ENCODE results near the gene PRKCB.
"Not testable (repeated sequence)": the region's sequence is repeated elsewhere in the genome, so short reads cannot be mapped to it uniquely, and the experiment has no call there.

The PRKCB gene

DNA sequence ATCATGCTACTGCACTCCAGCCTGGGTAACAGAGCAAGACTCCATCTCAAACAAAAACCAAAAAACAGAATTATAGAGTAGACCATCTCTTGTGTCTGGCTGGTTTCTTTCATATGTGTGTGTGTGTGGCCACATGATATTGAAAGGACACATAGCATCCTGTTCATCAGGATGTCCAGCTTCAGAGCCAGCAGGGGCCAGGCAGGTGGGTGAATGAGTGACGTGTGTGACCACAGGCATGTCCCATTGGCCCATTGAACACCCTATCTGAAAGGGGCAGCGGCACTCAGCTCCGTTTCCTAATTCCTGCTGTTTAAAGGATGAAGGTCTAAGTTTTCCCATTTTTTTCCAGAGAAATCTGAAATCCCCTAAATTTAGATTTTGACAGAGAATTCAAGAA is 174.2 kb downstream of the PRKCB start:
- DNase-seq (ENCODE audit: low read depth) = no peak

DNA sequence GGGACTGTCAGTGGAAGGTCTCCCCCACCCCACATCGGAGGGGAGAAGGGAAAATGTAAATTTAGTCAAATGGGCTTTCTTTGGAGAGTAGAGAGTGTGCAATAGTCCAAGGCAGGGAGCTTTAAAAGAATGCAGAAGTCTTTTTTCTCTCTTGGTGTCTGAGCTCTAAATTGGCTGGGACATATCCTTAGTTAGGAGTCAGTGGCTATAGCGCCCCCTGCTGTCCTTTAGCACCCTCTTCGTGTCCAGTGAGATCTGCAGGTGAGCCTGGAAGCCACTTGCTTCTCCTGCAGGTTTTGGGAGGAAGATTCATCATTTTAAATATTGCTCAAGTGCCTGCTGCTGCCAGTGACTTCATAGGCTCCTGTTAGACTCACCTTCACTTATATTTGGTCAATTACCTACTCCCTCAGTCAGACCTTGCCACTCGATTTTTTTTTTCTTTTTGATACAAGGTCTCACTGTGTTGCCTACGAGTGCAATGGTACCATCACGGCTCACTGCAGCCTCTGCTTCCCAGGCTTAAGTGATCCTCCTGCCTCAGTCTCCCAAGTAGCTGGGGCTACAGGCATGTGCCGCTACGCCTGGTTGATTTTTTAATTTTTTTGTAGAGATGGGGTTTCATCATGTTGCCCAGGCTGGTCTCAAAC is 174.8 kb downstream of the PRKCB start:
- DNase-seq (ENCODE audit: low read depth) = peak; percentile 70

DNA sequence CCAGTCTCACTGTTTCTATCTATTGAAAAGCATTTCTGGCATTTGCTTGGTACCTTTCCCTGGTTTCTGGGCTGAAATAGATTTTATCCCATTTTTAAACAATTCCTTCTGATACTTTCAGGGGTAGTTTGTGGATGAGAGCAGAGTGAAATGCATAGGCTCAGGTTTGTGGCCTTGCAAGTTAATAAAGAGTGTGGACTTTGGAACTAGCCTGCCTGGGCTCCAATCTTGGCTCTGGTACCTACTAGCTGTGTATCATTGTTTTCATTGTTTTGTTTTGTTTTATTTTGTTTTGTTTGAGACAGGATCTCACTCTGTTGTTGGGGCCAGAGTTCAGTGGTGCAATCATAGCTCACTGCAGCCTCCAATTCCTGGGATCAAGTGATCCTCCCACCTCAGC is 175.5 kb downstream of the PRKCB start:
- DNase-seq (ENCODE audit: low read depth) = no peak

- no peak for DNase-seq (ENCODE audit: low read depth)
These were observed 177.4 kb downstream of the PRKCB start for GRCh38 chr16:24013054-24013636.

GRCh38 chr16:24013864-24014645 is 178.3 kb downstream of the PRKCB start:
- DNase-seq (ENCODE audit: low read depth) = peak; percentile 35

DNA sequence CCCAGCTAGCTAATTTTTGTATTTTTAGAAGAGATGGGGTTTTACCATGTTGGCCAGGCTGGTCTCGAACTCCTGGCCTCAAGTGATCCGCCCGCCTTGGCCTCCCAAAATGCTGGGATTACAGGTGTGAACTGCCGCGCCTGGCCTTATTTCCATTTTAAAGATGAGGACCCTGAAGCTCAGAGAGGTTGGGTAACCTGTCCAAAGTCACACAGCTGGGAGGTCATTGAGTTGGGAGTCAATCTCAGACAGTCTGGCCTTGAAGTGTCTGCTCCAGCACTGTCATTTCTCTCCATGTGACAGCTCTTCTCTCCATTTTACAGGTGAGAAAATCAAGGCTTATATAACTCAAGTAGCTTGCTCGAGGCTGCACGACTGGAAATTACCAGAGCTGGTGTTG is 179.2 kb downstream of the PRKCB start:
- DNase-seq (ENCODE audit: low read depth) = not testable (repeated sequence)

DNA sequence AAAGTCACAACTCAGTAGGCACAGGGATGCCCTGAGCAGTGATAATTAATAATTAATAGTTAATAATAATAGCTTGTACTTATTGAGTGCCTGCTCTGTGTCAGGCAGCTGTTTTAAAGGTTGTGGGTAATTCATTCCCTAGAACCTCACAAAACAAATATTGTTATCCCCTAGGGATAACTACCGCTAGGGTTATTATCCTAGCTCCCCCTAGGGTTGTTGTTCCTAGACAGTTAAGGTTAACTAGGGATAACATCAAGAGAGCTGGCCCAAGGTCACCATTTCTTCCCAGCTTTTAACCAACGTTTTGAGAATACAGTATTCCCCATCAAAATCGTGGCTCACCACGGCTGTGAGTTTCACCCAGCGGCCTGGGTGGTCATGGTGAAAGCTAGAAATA is 180.1 kb downstream of the PRKCB start:
- no peak for DNase-seq (ENCODE audit: low read depth)

GRCh38 chr16:24018485-24018884 is 182.7 kb downstream of the PRKCB start:
- no peak for DNase-seq (ENCODE audit: low read depth)

- DNase-seq (ENCODE audit: low read depth) = no peak
These were observed 187.0 kb downstream of the PRKCB start for GRCh38 chr16:24022797-24023196.

DNA sequence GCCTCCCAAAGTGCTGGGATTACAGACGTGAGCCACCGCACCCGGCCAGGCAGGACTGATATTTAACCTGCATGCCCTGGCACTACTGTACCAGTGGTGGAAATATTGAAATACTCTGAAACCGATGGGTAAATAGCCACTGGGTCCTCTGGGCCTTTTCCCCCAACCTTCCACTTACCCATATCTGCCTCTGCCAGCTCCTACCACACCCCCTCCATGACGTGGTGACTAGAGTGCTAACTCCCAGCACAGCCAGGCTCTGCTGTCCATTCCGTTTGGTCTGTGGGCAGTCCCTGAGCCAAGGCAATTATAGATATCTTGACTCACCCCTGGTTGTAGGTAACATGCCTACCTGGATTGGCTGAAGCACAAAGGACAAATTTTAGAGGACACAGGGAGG is 187.8 kb downstream of the PRKCB start:
- no peak for DNase-seq (ENCODE audit: low read depth)

DNA sequence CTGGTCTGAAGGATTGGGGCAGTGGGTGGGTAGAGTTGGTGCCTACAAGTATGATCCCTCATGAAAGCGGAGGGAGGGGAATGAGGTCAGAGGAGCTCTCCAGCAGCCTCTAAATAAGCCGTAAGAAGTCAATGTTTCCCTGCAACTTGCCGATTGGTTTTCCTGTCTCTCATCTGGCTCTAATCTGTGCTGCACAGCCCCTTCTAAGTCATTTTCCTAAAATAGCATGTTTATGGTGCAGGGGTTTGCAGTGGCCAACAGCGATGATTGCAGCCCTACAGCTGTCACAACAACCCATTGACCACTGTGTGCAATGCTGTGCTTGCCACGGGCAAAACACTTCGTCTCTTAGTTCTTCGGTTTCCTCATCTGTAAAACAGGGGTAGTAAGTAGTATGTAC is 189.2 kb downstream of the PRKCB start:
- DNase-seq (ENCODE audit: low read depth) = no peak

DNA sequence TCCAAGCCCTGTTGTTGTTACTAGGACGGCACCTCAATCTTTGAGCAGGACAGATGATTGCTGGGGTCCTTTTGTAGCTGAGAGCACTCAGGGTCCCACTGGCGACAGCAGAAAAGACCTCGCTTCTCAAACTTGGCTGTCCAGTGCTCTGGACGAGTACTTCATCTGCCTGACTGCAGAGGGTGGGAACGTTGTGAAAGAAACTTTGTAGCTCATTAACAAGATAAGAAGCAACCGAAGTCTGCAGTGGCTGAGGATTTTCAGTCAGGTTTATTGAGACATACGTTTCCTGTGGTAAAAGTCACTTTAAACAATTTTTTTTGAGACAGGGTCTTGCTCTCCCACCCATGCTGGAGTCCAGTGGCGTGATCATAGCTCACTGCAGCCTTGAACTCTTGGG is 191.7 kb downstream of the PRKCB start:
- no peak for DNase-seq (ENCODE audit: low read depth)

DNA sequence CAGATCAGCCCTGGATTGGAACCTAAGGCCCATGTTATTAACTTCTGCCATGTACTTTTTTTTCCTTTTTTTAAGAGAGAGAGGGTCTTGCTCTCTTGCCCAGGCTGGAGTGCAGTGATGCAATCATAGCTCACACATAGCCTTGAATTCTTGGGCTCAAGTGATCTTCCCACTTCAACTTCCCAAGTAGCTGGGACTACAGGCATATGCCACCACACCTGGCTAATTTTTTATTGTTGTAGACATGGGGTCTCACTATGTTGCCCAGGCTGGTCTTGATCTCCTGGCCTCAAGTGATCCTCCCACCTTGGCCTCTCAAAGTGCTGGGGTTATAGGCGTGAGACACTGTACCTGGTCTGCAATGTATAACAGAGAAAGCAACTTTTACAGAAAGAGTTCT is 194.1 kb downstream of the PRKCB start:
- DNase-seq (ENCODE audit: low read depth) = not testable (repeated sequence)

GRCh38 chr16:24035127-24035842 is 199.5 kb downstream of the PRKCB start:
- peak; percentile 19 for DNase-seq (ENCODE audit: low read depth)

GRCh38 chr16:24036038-24036543 is 200.3 kb downstream of the PRKCB start:
- no peak for DNase-seq (ENCODE audit: low read depth)

GRCh38 chr16:24036614-24037013 is 200.8 kb downstream of the PRKCB start:
- DNase-seq (ENCODE audit: low read depth) = peak; percentile 12

DNA sequence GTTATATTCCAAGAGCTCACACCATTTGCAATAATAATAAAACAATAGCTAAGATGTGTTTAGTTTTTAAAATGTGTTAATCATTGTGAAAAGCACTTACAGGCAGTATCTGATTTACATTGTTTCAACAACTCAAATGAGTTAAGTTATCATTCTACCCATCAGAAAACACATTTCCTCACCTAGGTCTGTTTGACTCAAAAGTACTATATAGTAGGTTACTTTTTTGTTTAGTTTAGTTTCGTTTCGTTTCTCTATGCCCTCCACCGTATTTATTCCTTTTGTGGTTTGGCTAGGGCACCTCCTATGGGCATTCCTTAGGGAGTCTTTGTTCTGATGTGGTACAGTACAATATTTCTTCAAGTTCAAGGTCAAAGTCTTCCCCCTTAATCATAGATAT is 201.6 kb downstream of the PRKCB start:
- DNase-seq (ENCODE audit: low read depth) = no peak

GRCh38 chr16:24041834-24042631 is 206.2 kb downstream of the PRKCB start:
- DNase-seq (ENCODE audit: low read depth) = peak; percentile 72

DNA sequence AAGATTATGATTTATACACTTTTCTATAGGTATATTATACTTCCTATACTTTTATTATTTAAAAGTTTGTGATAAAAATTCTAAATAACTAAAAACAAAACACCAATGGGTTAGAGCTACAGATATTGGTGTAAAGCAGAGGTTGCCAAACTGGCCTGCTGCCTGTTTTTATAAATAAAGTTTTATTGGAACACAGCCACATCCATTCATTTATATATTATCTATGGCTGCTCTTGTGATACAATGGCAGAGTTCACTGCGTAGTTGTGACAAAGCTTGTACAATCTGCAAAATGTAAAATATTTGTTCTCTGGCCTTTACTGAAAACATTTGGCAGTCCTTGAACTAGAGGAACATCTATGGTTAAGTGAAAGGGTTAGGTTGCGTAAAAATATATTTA is 208.7 kb downstream of the PRKCB start:
- DNase-seq (ENCODE audit: low read depth) = no peak

GRCh38 chr16:24045641-24046040 is 209.9 kb downstream of the PRKCB start:
- DNase-seq (ENCODE audit: low read depth) = no peak

GRCh38 chr16:24046442-24046841 is 210.7 kb downstream of the PRKCB start:
- DNase-seq (ENCODE audit: low read depth) = no peak

- DNase-seq (ENCODE audit: low read depth) = no peak
These were observed 213.3 kb downstream of the PRKCB start for GRCh38 chr16:24049113-24049512.

Data from activated gamma-delta T cell treated with anti-CD3 and anti-CD28 coated beads, Interleukin-2, amount 50 U/mL, for 16 hours (primary cell).